ENCODE results near the gene EIF3D.

- TF ChIP-seq CTCF (conservative IDR thresholded peaks at IDR 0.05) (no peak), ZFX (IDR thresholded peaks at IDR 0.05) (no peak)
Measured at GRCh38 chr22:36566720-36567119, 37.8 kb upstream of the EIF3D start.
